ENCODE measurements around the gene PTPRN. TPM values are rescaled to one million over a fixed set of nuclear protein-coding genes. Genes with fewer than 3 reads are reported as not detected.

The PTPRN gene
- polyA plus RNA-seq, 1 donor (not counting 4 experiments of a cell fraction or from before 2014, with no cell fraction given): not detected

- Histone ChIP-seq H3K79me2 (ENCODE audit: control insufficient read depth, insufficient read depth, low read length) (no peaks in the 10 kb centered on the region), H3K27me3 (ENCODE audit: control insufficient read depth, extremely low read depth, insufficient read depth, low read length) (peaks cover 16% of the 10 kb centered on the region), H3K4me3 (ENCODE audit: control insufficient read depth in 2 of 3, extremely low read depth in 1 of 3, insufficient read depth in 2 of 3, low read depth in 1 of 3, low read length in 3 of 3) (no peak overlapping the region), H3K36me3 (ENCODE audit: control insufficient read depth in 2 of 2, extremely low read depth in 1 of 2, insufficient read depth in 2 of 2, low read length in 2 of 2) (no peaks in the 10 kb centered on the region), H3K4me2 (ENCODE audit: control insufficient read depth, extremely low read depth, insufficient read depth, low read depth, low read length) (no peak overlapping the region), H3K9ac (ENCODE audit: control insufficient read depth, extremely low read depth, insufficient read depth, low read length) (no peak overlapping the region), H3K9me1 (ENCODE audit: control insufficient read depth, extremely low read depth, insufficient read depth, low read length) (no peaks in the 10 kb centered on the region), H3K9me3 (ENCODE audit: control insufficient read depth, low read depth, low read length) (no peaks in the 10 kb centered on the region), H3K4me1 (ENCODE audit: control insufficient read depth, extremely low read depth, insufficient read depth, low read length) (no peaks in the 10 kb centered on the region), H4K20me1 (ENCODE audit: control insufficient read depth, extremely low read depth, insufficient read depth, low read length) (no peaks in the 10 kb centered on the region), H2AFZ (ENCODE audit: control insufficient read depth, low read length) (no peak overlapping the region), H3K27ac (ENCODE audit: control insufficient read depth, insufficient read depth, low read length) (no peak overlapping the region)
- dilution Hi-C loops (cut with MboI; ENCODE audit: extremely low pct_ligation_motif_present, low sequenced_read_pairs): no loop called here
- FAIRE-seq (no peak), DNase-seq (ENCODE audit: low read depth, low spot score) (no peak)
- TF ChIP-seq EZH2 (IDR thresholded peaks at IDR 0.05; ENCODE audit: low read length) (no peak), CTCF (optimal IDR thresholded peaks at IDR 0.05 in 1 of 3, IDR thresholded peaks at IDR 0.05 in 1 of 3, conservative IDR thresholded peaks at IDR 0.05 in 1 of 3; ENCODE audit: extremely low read depth in 1 of 3, insufficient read depth in 2 of 3, low read length in 3 of 3) (no peak)
Observed at GRCh38 chr2:219350710-219351221, 41.6 kb upstream of the PTPRN start.

- H3K9me3 ChIP-seq (ENCODE audit: control insufficient read depth, low read depth, low read length): no peaks in the 10 kb centered on the region
- no peak overlapping the region for H3K4me3 ChIP-seq (ENCODE audit: control insufficient read depth in 2 of 3, extremely low read depth in 1 of 3, insufficient read depth in 2 of 3, low read depth in 1 of 3, low read length in 3 of 3)
- no peaks in the 10 kb centered on the region for H3K79me2 ChIP-seq (ENCODE audit: control insufficient read depth, insufficient read depth, low read length)
- no peak overlapping the region for H3K9ac ChIP-seq (ENCODE audit: control insufficient read depth, extremely low read depth, insufficient read depth, low read length)
- H3K27me3 ChIP-seq (ENCODE audit: control insufficient read depth, extremely low read depth, insufficient read depth, low read length): peaks cover 16% of the 10 kb centered on the region
- H4K20me1 ChIP-seq (ENCODE audit: control insufficient read depth, extremely low read depth, insufficient read depth, low read length): no peaks in the 10 kb centered on the region
- no peaks in the 10 kb centered on the region for H3K4me1 ChIP-seq (ENCODE audit: control insufficient read depth, extremely low read depth, insufficient read depth, low read length)
- H3K4me2 ChIP-seq (ENCODE audit: control insufficient read depth, extremely low read depth, insufficient read depth, low read depth, low read length): no peak overlapping the region
- dilution Hi-C loops (cut with MboI; ENCODE audit: extremely low pct_ligation_motif_present, low sequenced_read_pairs): no loop called here
- FAIRE-seq: no peak
- no peak overlapping the region for H3K27ac ChIP-seq (ENCODE audit: control insufficient read depth, insufficient read depth, low read length)
- TF ChIP-seq EZH2 (IDR thresholded peaks at IDR 0.05; ENCODE audit: low read length) (no peak), CTCF (optimal IDR thresholded peaks at IDR 0.05 in 1 of 3, IDR thresholded peaks at IDR 0.05 in 1 of 3, conservative IDR thresholded peaks at IDR 0.05 in 1 of 3; ENCODE audit: extremely low read depth in 1 of 3, insufficient read depth in 2 of 3, low read length in 3 of 3) (no peak)
- no peaks in the 10 kb centered on the region for H3K36me3 ChIP-seq (ENCODE audit: control insufficient read depth in 2 of 2, extremely low read depth in 1 of 2, insufficient read depth in 2 of 2, low read length in 2 of 2)
- no peaks in the 10 kb centered on the region for H3K9me1 ChIP-seq (ENCODE audit: control insufficient read depth, extremely low read depth, insufficient read depth, low read length)
- DNase-seq (ENCODE audit: low read depth, low spot score): no peak
- H2AFZ ChIP-seq (ENCODE audit: control insufficient read depth, low read length): no peak overlapping the region
Observed at GRCh38 chr2:219350215-219350614, 41.0 kb upstream of the PTPRN start.

Data from keratinocyte (primary cell).